CD4-positive, alpha-beta T cell (primary cell): ENCODE data around the gene TCAP. TPM values are rescaled to one million over a fixed set of nuclear protein-coding genes. Genes with fewer than 3 reads are reported as not detected.
A peak's percentile ranks its signal among the peaks of the same experiment; 100 is the strongest.

Source experiments
- ATAC-seq: fragments of 200-7000 bp; cut with Tn5 transposase; one replicate; pipeline ENCODE4 v1.10.0; 2022; ENCODE audit warnings: mild to moderate bottlenecking; ENCODE audit not compliant: poor library complexity
- CTCF ChIA-PET: fragments of 350-600 bp; sonication (Branson Sonifier 250); formaldehyde crosslinking; loops from one replicate; lab custom pipeline; 2021; ENCODE audit warnings: antibody characterized with exemption, inconsistent platforms; lab: Charles Lee
- POLR2A ChIA-PET: fragments of 350-600 bp; sonication (Branson Sonifier 250); formaldehyde crosslinking; loops from one replicate; lab custom pipeline; 2021; ENCODE audit warnings: antibody characterized with exemption, inconsistent platforms; lab: Charles Lee
- DNase-seq, 14 experiments: peaks; one replicate each; pipeline ENCODE4 v3.0.0-alpha.2; 2013 to 2020; ENCODE audit warnings: mixed read lengths in 2 of 14
- H3K27ac ChIP-seq, 2 donors: one replicate each; pipeline versions ENCODE4 v1.5.1 to v1.7.0; 2013; ENCODE audit warnings: low read length in 2 of 2, low read depth in 1 of 2, mild to moderate bottlenecking in 1 of 2
- H3K27me3 ChIP-seq, 2 experiments: 1 replicate in 1 of 2; 2 replicates in 1 of 2; pipeline versions ENCODE4 v1.6.1 to v1.7.0; 2013; ENCODE audit warnings: low read length in 2 of 2, control low read depth in 1 of 2, mild to moderate bottlenecking in 1 of 2, moderate library complexity in 1 of 2; ENCODE audit not compliant: insufficient read depth in 2 of 2, control insufficient read depth in 1 of 2
- H3K36me3 ChIP-seq: one replicate; pipeline ENCODE4 v1.6.1; 2013; ENCODE audit warnings: low read length, control low read depth; ENCODE audit not compliant: insufficient read depth
- H3K4me1 ChIP-seq: one replicate; pipeline ENCODE4 v1.6.1; 2013; ENCODE audit warnings: low read length, control low read depth; ENCODE audit not compliant: insufficient read depth
- H3K4me3 ChIP-seq: one replicate; pipeline ENCODE4 v1.5.1; 2013; ENCODE audit warnings: mild to moderate bottlenecking, low read length, moderate library complexity
- H3K9me3 ChIP-seq, 2 experiments: 1 replicate in 1 of 2; 2 replicates in 1 of 2; pipeline versions ENCODE4 v1.6.1 to v1.7.0; 2013; ENCODE audit warnings: low read length in 2 of 2, mild to moderate bottlenecking in 2 of 2, control low read depth in 1 of 2, moderate library complexity in 1 of 2; ENCODE audit not compliant: control insufficient read depth in 1 of 2, insufficient read depth in 1 of 2
- H3K27ac Mint-ChIP-seq: one replicate; pipeline ENCODE4 v1.8.0; 2020; ENCODE audit warnings: mixed read lengths
- H3K27me3 Mint-ChIP-seq: one replicate; pipeline ENCODE4 v1.8.0; 2021; ENCODE audit warnings: mixed read lengths
- H3K36me3 Mint-ChIP-seq: one replicate; pipeline ENCODE4 v1.8.0; 2021; ENCODE audit warnings: low read depth, mixed read lengths
- H3K4me1 Mint-ChIP-seq: one replicate; pipeline ENCODE4 v1.8.0; 2021; ENCODE audit warnings: low read depth, mixed read lengths
- H3K4me3 Mint-ChIP-seq: one replicate; pipeline ENCODE4 v1.8.0; 2020; ENCODE audit warnings: mild to moderate bottlenecking, mixed read lengths
- H3K9me3 Mint-ChIP-seq: one replicate; pipeline ENCODE4 v1.8.0; 2020; ENCODE audit warnings: mixed read lengths
- CTCF ChIP-seq: fragments of 200-600 bp; IDR thresholded peaks from one replicate; pipeline ENCODE4 v1.8.0; 2022; ENCODE audit warnings: antibody characterized with exemption, mild to moderate bottlenecking
- intact Hi-C, 2 experiments: fragments of 100-400 bp; cut with DNase I in 1 of 2; cut with micrococcal nuclease in 1 of 2; formaldehyde crosslinking; loops; one replicate each; pipeline versions ENCODE4 v1.15.1 to v1.9.0; 2023 to 2025; cut with DNase I, micrococcal nuclease
- total RNA-seq, 174 experiments: library from RNA in 2 of 174; stranded (reverse) in 2 of 174; gene quantifications; one replicate each; pipeline ENCODE4 v1.2.3 and lab custom pipeline; 2021 to 2026

TCAP gene
- total RNA-seq, 2 experiments from 2014 or later, result 6.4 TPM

GRCh38 chr17:39670746-39671145 lies 5.6 kb downstream of the TCAP start:
- H3K27me3 ChIP-seq, result peaks cover 15 to 33% of the 10 kb centered on the region in 2 experiments
- no peaks in the 10 kb centered on the region for H3K9me3 ChIP-seq
- no peak overlapping the region for H3K4me3 Mint-ChIP-seq
- H3K4me1 ChIP-seq, result peaks cover 43% of the 10 kb centered on the region
- no peaks in the 10 kb centered on the region for H3K36me3 ChIP-seq
- peaks cover 21% of the 10 kb centered on the region for H3K4me1 Mint-ChIP-seq
- no peak for DNase-seq
- TF ChIP-seq CTCF, result no peak
- ChIA-PET POLR2A (interaction anchor here (0.7 to 2.3 kb wide), 4 partner anchors 8 to 52 kb away, joined by 3 to 7 read pairs (median 5); partner anchors contain the start of gene PGAP3), CTCF (interaction anchor here (2.3 kb wide), 1 partner anchor 48 kb away, joined by 19 read pairs; no protein-coding TSS in a partner anchor)
- H3K4me3 ChIP-seq, result no peak overlapping the region
- H3K27ac Mint-ChIP-seq, result no peak overlapping the region
- H3K27me3 Mint-ChIP-seq, result peaks cover 26% of the 10 kb centered on the region
- H3K27ac ChIP-seq, result no peak overlapping the region
- intact Hi-C loops, result no loop called here
- H3K9me3 Mint-ChIP-seq, result no peaks in the 10 kb centered on the region
- no peak for ATAC-seq
- no peaks in the 10 kb centered on the region for H3K36me3 Mint-ChIP-seq

GRCh38 chr17:39671651-39672521 lies 6.7 kb downstream of the TCAP start:
- ChIA-PET CTCF (interaction anchor here (2.3 kb wide), 1 partner anchor 49 kb away, joined by 19 read pairs; no protein-coding TSS in a partner anchor), POLR2A (interaction anchor here (1.1 to 2.3 kb wide), 4 partner anchors 7 to 50 kb away, joined by 3 to 7 read pairs (median 5); partner anchors contain the start of gene PGAP3)
- Histone ChIP-seq H3K27me3 (peaks cover 15 to 23% of the 10 kb centered on the region in 2 experiments), H3K9me3 (no peaks in the 10 kb centered on the region), H3K36me3 (no peaks in the 10 kb centered on the region), H3K27ac (no peak overlapping the region), H3K4me3 (no peak overlapping the region), H3K4me1 (peaks cover 51% of the 10 kb centered on the region)
- DNase-seq (peak in 1 of 14 experiments; percentile 26), ATAC-seq (no peak)
- peak overlapping the region; percentile 62 for H3K4me3 Mint-ChIP-seq
- peaks cover 18% of the 10 kb centered on the region for H3K27me3 Mint-ChIP-seq
- intact Hi-C loops, result loop anchor here in 1 of 2 experiments (1.0 kb wide), 1 partner anchor 50 kb away; no protein-coding TSS in a partner anchor
- H3K36me3 Mint-ChIP-seq, result no peaks in the 10 kb centered on the region
- H3K9me3 Mint-ChIP-seq, result no peaks in the 10 kb centered on the region
- H3K4me1 Mint-ChIP-seq, result peaks cover 32% of the 10 kb centered on the region
- H3K27ac Mint-ChIP-seq, result no peak overlapping the region
- peak; percentile 46 for TF ChIP-seq CTCF

- no peak overlapping the region for H3K4me3 Mint-ChIP-seq
- H3K27me3 Mint-ChIP-seq, result peaks cover 17% of the 10 kb centered on the region
- H3K4me1 Mint-ChIP-seq, result peaks cover 41% of the 10 kb centered on the region
- ChIA-PET POLR2A (interaction anchor here (1.3 kb wide), 1 partner anchor 15 kb away, joined by 3 read pairs; the partner anchor contains the start of gene PGAP3), CTCF (interaction anchor here (2.3 kb wide), 1 partner anchor 50 kb away, joined by 19 read pairs; no protein-coding TSS in a partner anchor)
- H3K4me3 ChIP-seq, result no peak overlapping the region
- TF ChIP-seq CTCF, result peak; percentile 13
- H3K9me3 ChIP-seq, result no peaks in the 10 kb centered on the region
- H3K4me1 ChIP-seq, result peaks cover 51% of the 10 kb centered on the region
- H3K27me3 ChIP-seq, result peaks cover 15 to 17% of the 10 kb centered on the region in 2 experiments
- H3K36me3 Mint-ChIP-seq, result no peaks in the 10 kb centered on the region
- H3K36me3 ChIP-seq, result no peaks in the 10 kb centered on the region
- DNase-seq (no peak), ATAC-seq (no peak)
- H3K27ac Mint-ChIP-seq, result no peak overlapping the region
- no peak overlapping the region for H3K27ac ChIP-seq
- no peaks in the 10 kb centered on the region for H3K9me3 Mint-ChIP-seq
- intact Hi-C loops, result loop anchor here in 1 of 2 experiments (1.0 kb wide), 1 partner anchor 50 kb away; no protein-coding TSS in a partner anchor
Observed at GRCh38 chr17:39672522-39673334, 7.6 kb downstream of the TCAP start.
